RCC 7860 (cell line): ENCODE data around the gene LDLRAD3.

ENCODE experiments used
- DNase-seq: peaks from one replicate; pipeline ENCODE4 v3.0.0-alpha.2; 2015; ENCODE audit warnings: low spot score
- FAIRE-seq: peaks from 2 replicates; lab custom pipeline; 2012; peaks lifted over from hg19 to GRCh38; lab: Jason Lieb, UNC

Gene LDLRAD3

GRCh38 chr11:36093548-36093947, 149.7 kb downstream of the LDLRAD3 start:
- DNase-seq = no peak

GRCh38 chr11:36094164-36094563, 150.3 kb downstream of the LDLRAD3 start:
- DNase-seq (no peak), FAIRE-seq (no peak)

More at GRCh38 chr11:36093548-36093947, 149.7 kb downstream of the LDLRAD3 start:
- no peak for FAIRE-seq

GRCh38 chr11:36095716-36096115, 151.9 kb downstream of the LDLRAD3 start:
- DNase-seq (no peak), FAIRE-seq (no peak)

- FAIRE-seq (peak; percentile 70), DNase-seq (peak; percentile 60)
Observed at GRCh38 chr11:36097219-36097650, 153.4 kb downstream of the LDLRAD3 start.

GRCh38 chr11:36098087-36098486, 154.2 kb downstream of the LDLRAD3 start:
- DNase-seq (no peak), FAIRE-seq (no peak)

- DNase-seq (no peak), FAIRE-seq (no peak)
Observed at GRCh38 chr11:36098853-36099375, 155.1 kb downstream of the LDLRAD3 start.

GRCh38 chr11:36101466-36101865, 157.6 kb downstream of the LDLRAD3 start:
- no peak for FAIRE-seq
- no peak for DNase-seq

- FAIRE-seq = no peak
- no peak for DNase-seq
Observed at GRCh38 chr11:36102868-36103267, 159.0 kb downstream of the LDLRAD3 start.

GRCh38 chr11:36103933-36104530, 160.2 kb downstream of the LDLRAD3 start:
- DNase-seq = no peak
- FAIRE-seq = no peak

- DNase-seq = no peak
Observed at GRCh38 chr11:36104660-36104992, 160.8 kb downstream of the LDLRAD3 start.

GRCh38 chr11:36105743-36106581, 162.1 kb downstream of the LDLRAD3 start:
- no peak for FAIRE-seq

More at GRCh38 chr11:36104660-36104992, 160.8 kb downstream of the LDLRAD3 start:
- FAIRE-seq = no peak

GRCh38 chr11:36107547-36107946, 163.7 kb downstream of the LDLRAD3 start:
- no peak for FAIRE-seq

More at GRCh38 chr11:36105743-36106581, 162.1 kb downstream of the LDLRAD3 start:
- no peak for DNase-seq

GRCh38 chr11:36108881-36109589, 165.2 kb downstream of the LDLRAD3 start:
- DNase-seq = no peak
- no peak for FAIRE-seq

More at GRCh38 chr11:36107547-36107946, 163.7 kb downstream of the LDLRAD3 start:
- no peak for DNase-seq

- no peak for FAIRE-seq
- DNase-seq = no peak
Observed at GRCh38 chr11:36109590-36109849, 165.7 kb downstream of the LDLRAD3 start.

- DNase-seq = no peak
- FAIRE-seq = no peak
Observed at GRCh38 chr11:36109850-36110606, 166.2 kb downstream of the LDLRAD3 start.

- no peak for DNase-seq
- FAIRE-seq = no peak
Observed at GRCh38 chr11:36110668-36111410, 167.0 kb downstream of the LDLRAD3 start.

- no peak for FAIRE-seq
Observed at GRCh38 chr11:36114095-36114494, 170.2 kb downstream of the LDLRAD3 start.

GRCh38 chr11:36115378-36115801, 171.5 kb downstream of the LDLRAD3 start:
- FAIRE-seq (no peak), DNase-seq (no peak)

More at GRCh38 chr11:36114095-36114494, 170.2 kb downstream of the LDLRAD3 start:
- DNase-seq = no peak

- no peak for FAIRE-seq
Observed at GRCh38 chr11:36116161-36116560, 172.3 kb downstream of the LDLRAD3 start.

GRCh38 chr11:36118084-36118483, 174.2 kb downstream of the LDLRAD3 start:
- DNase-seq = no peak
- FAIRE-seq = no peak

More at GRCh38 chr11:36116161-36116560, 172.3 kb downstream of the LDLRAD3 start:
- no peak for DNase-seq
